Measurements from ENCODE around the gene YLPM1. TPM values are rescaled to one million over a fixed set of nuclear protein-coding genes. Genes with fewer than 3 reads are reported as not detected.

YLPM1 gene
- total and polyA plus RNA-seq, 8 donors, result 11.9 to 114 (median 42.9) TPM

- Histone ChIP-seq H3K36me3 (peaks cover 17 to 58% (median 49%) of the 10 kb centered on the region in 4 donors), H3K27me3 (no peaks in the 10 kb centered on the region), H3K4me1 (peaks cover 0 to 2% (median 0%) of the 10 kb centered on the region in 4 donors), H3K4me3 (no peak overlapping the region), H3K27ac (no peak overlapping the region), H3K9me3 (no peaks in the 10 kb centered on the region)
- intact Hi-C loops (cut with DNase I; ENCODE audit: low total_unique reads), result no loop called here
- TF ChIP-seq POLR2A (IDR thresholded peaks at IDR 0.05) (no peak), CTCF (IDR thresholded peaks at IDR 0.05) (no peak), EP300 (IDR thresholded peaks at IDR 0.05) (no peak), POLR2AphosphoS5 (IDR thresholded peaks at IDR 0.05) (no peak)
- DNase-seq, result no peak
- 92 to 96% (median 94%) methylated on average over 8 of the region's 8 CpGs for WGBS, 5 donors
Measured at GRCh38 chr14:74739293-74740030, 23.7 kb upstream of the YLPM1 start.

GRCh38 chr14:74747237-74747636 lies 15.9 kb upstream of the YLPM1 start:
- H3K9me3 ChIP-seq, result no peaks in the 10 kb centered on the region
- no peaks in the 10 kb centered on the region for H3K36me3 ChIP-seq
- no peak for TF ChIP-seq CTCF (IDR thresholded peaks at IDR 0.05)
- no peak for TF ChIP-seq POLR2AphosphoS5 (IDR thresholded peaks at IDR 0.05)
- no peak for TF ChIP-seq POLR2A (IDR thresholded peaks at IDR 0.05)
- no peak for TF ChIP-seq EP300 (IDR thresholded peaks at IDR 0.05)
- no peak overlapping the region for H3K4me3 ChIP-seq
- intact Hi-C loops (cut with DNase I; ENCODE audit: low total_unique reads), result no loop called here
- no peak overlapping the region for H3K27ac ChIP-seq
- H3K27me3 ChIP-seq, result no peaks in the 10 kb centered on the region
- WGBS, 5 donors, result 84 to 93% (median 89%) methylated on average over 2 of the region's 2 CpGs
- no peak for DNase-seq
- no peaks in the 10 kb centered on the region for H3K4me1 ChIP-seq

GRCh38 chr14:74754157-74754556 lies 9.0 kb upstream of the YLPM1 start:
- H3K9me3 ChIP-seq, result peaks cover 0 to 6% (median 2%) of the 10 kb centered on the region in 4 donors
- H3K27me3 ChIP-seq, result no peaks in the 10 kb centered on the region
- no peaks in the 10 kb centered on the region for H3K36me3 ChIP-seq
- intact Hi-C loops (cut with DNase I; ENCODE audit: low total_unique reads), result no loop called here
- WGBS, 5 donors, result 82 to 92% (median 90%) methylated on average over 2 of the region's 2 CpGs
- TF ChIP-seq POLR2AphosphoS5 (IDR thresholded peaks at IDR 0.05) (no peak), CTCF (IDR thresholded peaks at IDR 0.05) (no peak), EP300 (IDR thresholded peaks at IDR 0.05) (no peak), POLR2A (IDR thresholded peaks at IDR 0.05) (no peak)
- no peak overlapping the region for H3K4me3 ChIP-seq
- DNase-seq, result no peak
- H3K27ac ChIP-seq, result no peak overlapping the region
- H3K4me1 ChIP-seq, result no peaks in the 10 kb centered on the region

- H3K4me1 ChIP-seq, result no peaks in the 10 kb centered on the region
- DNase-seq, result no peak
- 83 to 88% (median 87%) methylated on average over 7 of the region's 7 CpGs for WGBS, 5 donors
Measured at GRCh38 chr14:74754899-74755298, 8.2 kb upstream of the YLPM1 start.

More at GRCh38 chr14:74754899-74755298, 8.2 kb upstream of the YLPM1 start:
- H3K36me3 ChIP-seq, result no peaks in the 10 kb centered on the region
- no peak overlapping the region for H3K4me3 ChIP-seq
- H3K9me3 ChIP-seq, result peaks cover 0 to 6% (median 2%) of the 10 kb centered on the region in 4 donors
- intact Hi-C loops (cut with DNase I; ENCODE audit: low total_unique reads), result no loop called here
- no peak overlapping the region for H3K27ac ChIP-seq
- TF ChIP-seq POLR2AphosphoS5 (IDR thresholded peaks at IDR 0.05) (no peak), CTCF (IDR thresholded peaks at IDR 0.05) (no peak)
- H3K27me3 ChIP-seq, result no peaks in the 10 kb centered on the region

All from stomach (tissue), 9 donors.